SK-N-SH (cell line): Measurements from ENCODE around the gene PTTG1IP2. TPM values are rescaled to one million over a fixed set of nuclear protein-coding genes. Genes with fewer than 3 reads are reported as not detected.

Source experiments
- CTCF ChIA-PET: fragments of 300-600, 350-600 bp; formaldehyde crosslinking; extraction: SDS; loops from one replicate; lab custom pipeline; 2021; lab: Yijun Ruan, JAX
- POLR2A ChIA-PET: fragments of 350-600 bp; sonication (Branson Sonifier 250); formaldehyde crosslinking; extraction: SDS; loops from one replicate; lab custom pipeline; 2020; ENCODE audit warnings: antibody characterized with exemption, inconsistent platforms; lab: Yijun Ruan, JAX
- DNase-seq: peaks from one replicate; pipeline ENCODE4 v3.0.0; 2012
- H2AFZ ChIP-seq: fragments of 200-600 bp; sonication (generic); 2 replicates; pipeline ENCODE4 v1.8.1; 2016; ENCODE audit warnings: antibody characterized with exemption, mild to moderate bottlenecking, low read depth
- H3F3A ChIP-seq: fragments of 200-600 bp; sonication (generic); replicated peaks from 2 replicates; pipeline ENCODE3; 2016; ENCODE audit warnings: antibody characterized with exemption, mild to moderate bottlenecking; ENCODE audit not compliant: insufficient read depth
- H3K27ac ChIP-seq, 2 experiments: fragments of 200-500 bp in 1 of 2; fragments of 200-600 bp in 1 of 2; sonication (Bioruptor generic) in 1 of 2; sonication (generic), shearing (Covaris generic) in 1 of 2; 2 replicates each; pipeline versions ENCODE4 v1.5.1 to v1.6.1; 2014 to 2016; ENCODE audit warnings: low read depth in 2 of 2, inconsistent platforms in 1 of 2, low read length in 1 of 2, mild to moderate bottlenecking in 1 of 2, mixed read lengths in 1 of 2
- H3K27me3 ChIP-seq: fragments of 200-600 bp; sonication (generic), shearing (Covaris generic); 2 replicates; pipeline ENCODE4 v1.6.1; 2016; ENCODE audit warnings: mixed run types; ENCODE audit not compliant: insufficient read depth
- H3K36me3 ChIP-seq, 2 experiments: fragments of 200-500 bp in 1 of 2; fragments of 200-600 bp in 1 of 2; sonication (Bioruptor generic) in 1 of 2; sonication (generic) in 1 of 2; replicated peaks in 1 of 2; 2 replicates each; pipeline versions ENCODE3 to v1.5.1; 2014 to 2016; ENCODE audit warnings: low read length in 1 of 2, mild to moderate bottlenecking in 1 of 2; ENCODE audit not compliant: insufficient read depth in 2 of 2, control insufficient read depth in 1 of 2
- H3K4me1 ChIP-seq, 2 experiments: fragments of 200-500 bp in 1 of 2; fragments of 200-600 bp in 1 of 2; sonication (Bioruptor generic) in 1 of 2; sonication (generic), shearing (Covaris generic) in 1 of 2; 2 replicates each; pipeline versions ENCODE4 v1.5.1 to v1.6.1; 2014 to 2016; ENCODE audit warnings: low read depth in 1 of 2, low read length in 1 of 2, mixed run types in 1 of 2; ENCODE audit not compliant: insufficient read depth in 2 of 2, control insufficient read depth in 1 of 2
- H3K4me2 ChIP-seq: fragments of 200-600 bp; sonication (generic), shearing (Covaris generic); 2 replicates; pipeline ENCODE4 v1.6.1; 2017; ENCODE audit warnings: mixed run types
- H3K4me3 ChIP-seq, 2 experiments: fragments of 200-500 bp in 1 of 2; fragments of 200-600 bp in 1 of 2; sonication (Bioruptor generic) in 1 of 2; sonication (generic), shearing (Covaris generic) in 1 of 2; 2 replicates each; pipeline versions ENCODE4 v1.5.1 to v1.8.1; 2014 to 2016; ENCODE audit warnings: low read depth in 2 of 2, inconsistent platforms in 1 of 2, low read length in 1 of 2, mild to moderate bottlenecking in 1 of 2, mixed read lengths in 1 of 2, moderate library complexity in 1 of 2
- H3K79me2 ChIP-seq: fragments of 200-600 bp; sonication (generic); 2 replicates; pipeline ENCODE4 v1.8.1; 2017; ENCODE audit warnings: mild to moderate bottlenecking; ENCODE audit not compliant: insufficient read depth
- H3K9ac ChIP-seq: fragments of 200-600 bp; sonication (generic); 2 replicates; pipeline ENCODE4 v1.6.1; 2017; ENCODE audit warnings: mixed run types
- H3K9me2 ChIP-seq: fragments of 200-600 bp; sonication (generic); 2 replicates; pipeline ENCODE4 v1.6.1; 2017; ENCODE audit warnings: mixed run types
- H3K9me3 ChIP-seq: fragments of 200-600 bp; sonication (generic); 2 replicates; pipeline ENCODE4 v1.6.1; 2017; ENCODE audit warnings: mixed run types, mild to moderate bottlenecking, moderate library complexity
- H4K20me1 ChIP-seq: fragments of 200-600 bp; sonication (generic); 2 replicates; pipeline ENCODE4 v1.6.1; 2017; ENCODE audit warnings: mild to moderate bottlenecking, mixed run types; ENCODE audit not compliant: insufficient read depth
- CHD2 ChIP-seq: fragments of 150-350 bp; IDR thresholded peaks from 2 replicates; pipeline ENCODE4 v1.6.1; 2018; ENCODE audit warnings: low read length; ENCODE audit not compliant: partially characterized antibody
- EP300 ChIP-seq, 2 experiments: IDR thresholded peaks; 2 replicates each; pipeline versions ENCODE4 v1.4.0 to v1.6.1; 2012; ENCODE audit warnings: borderline replicate concordance in 1 of 2, low read depth in 1 of 2, low read length in 1 of 2
- GATA2 ChIP-seq: sonication (generic); formaldehyde crosslinking; IDR thresholded peaks from 2 replicates; pipeline ENCODE4 v1.5.0; 2020; ENCODE audit warnings: mild to moderate bottlenecking, missing genetic modification reagents
- TCF12 ChIP-seq: IDR thresholded peaks from 2 replicates; pipeline ENCODE4 v1.4.0; 2012
- YY1 ChIP-seq: IDR thresholded peaks from 2 replicates; pipeline ENCODE4 v1.4.0; 2012; ENCODE audit warnings: low read depth, mild to moderate bottlenecking
- WGBS: methylation state at CpG from one replicate; pipeline ENCODE4 v1.1.6; 2017; ENCODE audit warnings: low lambda C conversion rate; 5-methylcytosine and 5-hydroxymethylcytosine counted together
- polyA plus RNA-seq, 3 experiments: library from polyadenylated mRNA; depleted of rRNA; stranded (reverse); fragments of >200 nt; gene quantifications; 2 replicates each; pipeline ENCODE4 v1.2.3, GENCODE V29; 2012
- TF ChIP-seq, protein P1 (sequence below): fragments of 150-350 bp; IDR thresholded peaks from 2 replicates; pipeline ENCODE4 v1.6.1; 2016; ENCODE audit warnings: mild to moderate bottlenecking, low read depth, low read length
- TF ChIP-seq, protein P2 (sequence below): IDR thresholded peaks from 2 replicates; pipeline ENCODE4; 2012
- TF ChIP-seq, protein P3 (sequence below): fragments of 200-600 bp; sonication (generic); IDR thresholded peaks from 2 replicates; pipeline ENCODE4 v1.6.1; 2017; ENCODE audit warnings: antibody characterized with exemption, mild to moderate bottlenecking, moderate library complexity
- TF ChIP-seq, protein P4 (sequence below): IDR thresholded peaks from 2 replicates; pipeline ENCODE4 v1.6.1; 2012; ENCODE audit warnings: mild to moderate bottlenecking, low read depth, low read length, moderate library complexity
- TF ChIP-seq, protein P5 (sequence below): IDR thresholded peaks from 2 replicates; pipeline ENCODE4 v1.4.0; 2012; ENCODE audit warnings: low read depth, borderline replicate concordance
- TF ChIP-seq, protein P6 (sequence below): fragments of 150-350 bp; IDR thresholded peaks from 2 replicates; pipeline ENCODE4 v1.6.1; 2017; ENCODE audit warnings: antibody characterized with exemption, low read length, low read depth, borderline replicate concordance

Gene PTTG1IP2
- polyA plus RNA-seq, 1 of the 3 experiments (the other 2 are of a cell fraction) = not detected

DNA sequence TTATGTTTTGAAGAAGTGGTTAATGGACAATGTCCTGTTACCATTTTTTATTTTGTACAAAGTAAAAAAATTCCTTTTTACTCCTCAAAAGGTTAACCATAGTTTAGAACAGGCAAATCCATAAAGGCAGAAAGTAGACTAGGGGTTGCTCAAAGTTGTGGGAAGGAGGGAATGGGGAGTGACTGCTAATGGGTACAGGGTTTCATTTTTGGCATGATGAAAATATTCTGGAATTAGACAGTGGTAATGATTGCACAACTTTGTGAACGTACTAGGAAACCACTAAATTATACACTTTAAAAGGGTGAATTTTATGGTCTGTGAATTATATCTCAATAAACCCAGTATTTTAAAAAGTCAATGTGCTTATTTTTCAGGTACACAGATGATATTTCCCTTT is 91.3 kb downstream of the PTTG1IP2 start:
- no peak overlapping the region for H3K9ac ChIP-seq
- no peaks in the 10 kb centered on the region for H3F3A ChIP-seq
- H2AFZ ChIP-seq = no peak overlapping the region
- CTCF ChIA-PET = interaction anchor here (1.4 kb wide), 1 partner anchor 473 kb away, joined by 3 read pairs; no protein-coding TSS in a partner anchor
- no peaks in the 10 kb centered on the region for H3K9me3 ChIP-seq
- no peak overlapping the region for H3K4me3 ChIP-seq
- H4K20me1 ChIP-seq = no peaks in the 10 kb centered on the region
- H3K9me2 ChIP-seq = no peaks in the 10 kb centered on the region
- no peaks in the 10 kb centered on the region for H3K4me1 ChIP-seq
- no peaks in the 10 kb centered on the region for H3K79me2 ChIP-seq
- H3K4me2 ChIP-seq = no peak overlapping the region
- no peak for DNase-seq
- TF ChIP-seq CHD2 = no peak
- no peak for TF ChIP-seq YY1
- TF ChIP-seq, protein P1, sequence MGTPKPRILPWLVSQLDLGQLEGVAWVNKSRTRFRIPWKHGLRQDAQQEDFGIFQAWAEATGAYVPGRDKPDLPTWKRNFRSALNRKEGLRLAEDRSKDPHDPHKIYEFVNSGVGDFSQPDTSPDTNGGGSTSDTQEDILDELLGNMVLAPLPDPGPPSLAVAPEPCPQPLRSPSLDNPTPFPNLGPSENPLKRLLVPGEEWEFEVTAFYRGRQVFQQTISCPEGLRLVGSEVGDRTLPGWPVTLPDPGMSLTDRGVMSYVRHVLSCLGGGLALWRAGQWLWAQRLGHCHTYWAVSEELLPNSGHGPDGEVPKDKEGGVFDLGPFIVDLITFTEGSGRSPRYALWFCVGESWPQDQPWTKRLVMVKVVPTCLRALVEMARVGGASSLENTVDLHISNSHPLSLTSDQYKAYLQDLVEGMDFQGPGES = no peak
- TF ChIP-seq, protein P2, sequence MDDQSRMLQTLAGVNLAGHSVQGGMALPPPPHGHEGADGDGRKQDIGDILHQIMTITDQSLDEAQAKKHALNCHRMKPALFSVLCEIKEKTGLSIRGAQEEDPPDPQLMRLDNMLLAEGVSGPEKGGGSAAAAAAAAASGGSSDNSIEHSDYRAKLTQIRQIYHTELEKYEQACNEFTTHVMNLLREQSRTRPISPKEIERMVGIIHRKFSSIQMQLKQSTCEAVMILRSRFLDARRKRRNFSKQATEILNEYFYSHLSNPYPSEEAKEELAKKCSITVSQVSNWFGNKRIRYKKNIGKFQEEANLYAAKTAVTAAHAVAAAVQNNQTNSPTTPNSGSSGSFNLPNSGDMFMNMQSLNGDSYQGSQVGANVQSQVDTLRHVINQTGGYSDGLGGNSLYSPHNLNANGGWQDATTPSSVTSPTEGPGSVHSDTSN = no peak
- TF ChIP-seq, protein P3, sequence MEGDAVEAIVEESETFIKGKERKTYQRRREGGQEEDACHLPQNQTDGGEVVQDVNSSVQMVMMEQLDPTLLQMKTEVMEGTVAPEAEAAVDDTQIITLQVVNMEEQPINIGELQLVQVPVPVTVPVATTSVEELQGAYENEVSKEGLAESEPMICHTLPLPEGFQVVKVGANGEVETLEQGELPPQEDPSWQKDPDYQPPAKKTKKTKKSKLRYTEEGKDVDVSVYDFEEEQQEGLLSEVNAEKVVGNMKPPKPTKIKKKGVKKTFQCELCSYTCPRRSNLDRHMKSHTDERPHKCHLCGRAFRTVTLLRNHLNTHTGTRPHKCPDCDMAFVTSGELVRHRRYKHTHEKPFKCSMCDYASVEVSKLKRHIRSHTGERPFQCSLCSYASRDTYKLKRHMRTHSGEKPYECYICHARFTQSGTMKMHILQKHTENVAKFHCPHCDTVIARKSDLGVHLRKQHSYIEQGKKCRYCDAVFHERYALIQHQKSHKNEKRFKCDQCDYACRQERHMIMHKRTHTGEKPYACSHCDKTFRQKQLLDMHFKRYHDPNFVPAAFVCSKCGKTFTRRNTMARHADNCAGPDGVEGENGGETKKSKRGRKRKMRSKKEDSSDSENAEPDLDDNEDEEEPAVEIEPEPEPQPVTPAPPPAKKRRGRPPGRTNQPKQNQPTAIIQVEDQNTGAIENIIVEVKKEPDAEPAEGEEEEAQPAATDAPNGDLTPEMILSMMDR = no peak
- TF ChIP-seq, protein P4, sequence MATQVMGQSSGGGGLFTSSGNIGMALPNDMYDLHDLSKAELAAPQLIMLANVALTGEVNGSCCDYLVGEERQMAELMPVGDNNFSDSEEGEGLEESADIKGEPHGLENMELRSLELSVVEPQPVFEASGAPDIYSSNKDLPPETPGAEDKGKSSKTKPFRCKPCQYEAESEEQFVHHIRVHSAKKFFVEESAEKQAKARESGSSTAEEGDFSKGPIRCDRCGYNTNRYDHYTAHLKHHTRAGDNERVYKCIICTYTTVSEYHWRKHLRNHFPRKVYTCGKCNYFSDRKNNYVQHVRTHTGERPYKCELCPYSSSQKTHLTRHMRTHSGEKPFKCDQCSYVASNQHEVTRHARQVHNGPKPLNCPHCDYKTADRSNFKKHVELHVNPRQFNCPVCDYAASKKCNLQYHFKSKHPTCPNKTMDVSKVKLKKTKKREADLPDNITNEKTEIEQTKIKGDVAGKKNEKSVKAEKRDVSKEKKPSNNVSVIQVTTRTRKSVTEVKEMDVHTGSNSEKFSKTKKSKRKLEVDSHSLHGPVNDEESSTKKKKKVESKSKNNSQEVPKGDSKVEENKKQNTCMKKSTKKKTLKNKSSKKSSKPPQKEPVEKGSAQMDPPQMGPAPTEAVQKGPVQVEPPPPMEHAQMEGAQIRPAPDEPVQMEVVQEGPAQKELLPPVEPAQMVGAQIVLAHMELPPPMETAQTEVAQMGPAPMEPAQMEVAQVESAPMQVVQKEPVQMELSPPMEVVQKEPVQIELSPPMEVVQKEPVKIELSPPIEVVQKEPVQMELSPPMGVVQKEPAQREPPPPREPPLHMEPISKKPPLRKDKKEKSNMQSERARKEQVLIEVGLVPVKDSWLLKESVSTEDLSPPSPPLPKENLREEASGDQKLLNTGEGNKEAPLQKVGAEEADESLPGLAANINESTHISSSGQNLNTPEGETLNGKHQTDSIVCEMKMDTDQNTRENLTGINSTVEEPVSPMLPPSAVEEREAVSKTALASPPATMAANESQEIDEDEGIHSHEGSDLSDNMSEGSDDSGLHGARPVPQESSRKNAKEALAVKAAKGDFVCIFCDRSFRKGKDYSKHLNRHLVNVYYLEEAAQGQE = no peak
- no peak for TF ChIP-seq EP300 (IDR thresholded peaks at IDR 0.05; ENCODE audit: borderline replicate concordance in 1 of 2, low read depth in 1 of 2, low read length in 1 of 2)
- no peak for TF ChIP-seq GATA2 (CRISPR knock-in tag)
- TF ChIP-seq, protein P5, sequence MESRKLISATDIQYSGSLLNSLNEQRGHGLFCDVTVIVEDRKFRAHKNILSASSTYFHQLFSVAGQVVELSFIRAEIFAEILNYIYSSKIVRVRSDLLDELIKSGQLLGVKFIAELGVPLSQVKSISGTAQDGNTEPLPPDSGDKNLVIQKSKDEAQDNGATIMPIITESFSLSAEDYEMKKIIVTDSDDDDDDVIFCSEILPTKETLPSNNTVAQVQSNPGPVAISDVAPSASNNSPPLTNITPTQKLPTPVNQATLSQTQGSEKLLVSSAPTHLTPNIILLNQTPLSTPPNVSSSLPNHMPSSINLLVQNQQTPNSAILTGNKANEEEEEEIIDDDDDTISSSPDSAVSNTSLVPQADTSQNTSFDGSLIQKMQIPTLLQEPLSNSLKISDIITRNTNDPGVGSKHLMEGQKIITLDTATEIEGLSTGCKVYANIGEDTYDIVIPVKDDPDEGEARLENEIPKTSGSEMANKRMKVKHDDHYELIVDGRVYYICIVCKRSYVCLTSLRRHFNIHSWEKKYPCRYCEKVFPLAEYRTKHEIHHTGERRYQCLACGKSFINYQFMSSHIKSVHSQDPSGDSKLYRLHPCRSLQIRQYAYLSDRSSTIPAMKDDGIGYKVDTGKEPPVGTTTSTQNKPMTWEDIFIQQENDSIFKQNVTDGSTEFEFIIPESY = no peak
- TF ChIP-seq, protein P6, sequence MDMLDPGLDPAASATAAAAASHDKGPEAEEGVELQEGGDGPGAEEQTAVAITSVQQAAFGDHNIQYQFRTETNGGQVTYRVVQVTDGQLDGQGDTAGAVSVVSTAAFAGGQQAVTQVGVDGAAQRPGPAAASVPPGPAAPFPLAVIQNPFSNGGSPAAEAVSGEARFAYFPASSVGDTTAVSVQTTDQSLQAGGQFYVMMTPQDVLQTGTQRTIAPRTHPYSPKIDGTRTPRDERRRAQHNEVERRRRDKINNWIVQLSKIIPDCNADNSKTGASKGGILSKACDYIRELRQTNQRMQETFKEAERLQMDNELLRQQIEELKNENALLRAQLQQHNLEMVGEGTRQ = no peak
- no peak for TF ChIP-seq TCF12
- TF ChIP-seq, all 33 proteins: peak for 0
- Histone ChIP-seq H3K27ac (no peak overlapping the region), H3K36me3 (no peaks in the 10 kb centered on the region), H3K27me3 (no peaks in the 10 kb centered on the region)
- WGBS = 71% methylated on average over 1 of the region's 1 CpG
- POLR2A ChIA-PET = no interaction called here

Other genes starting within 250 kb of the PTTG1IP2 start
- gene CFAP69, start 224.5 kb upstream of the PTTG1IP2 start, polyA plus RNA-seq (2012; rRNA removed) = 2.3 and 2.8 TPM in 2 replicates
- 0.02 and 0.03 TPM in 2 replicates for gene FAM237B, start 148.3 kb upstream of the PTTG1IP2 start, polyA plus RNA-seq (2012; rRNA removed)
- 8.5 and 10.9 TPM in 2 replicates for gene GTPBP10, start 122.9 kb upstream of the PTTG1IP2 start, polyA plus RNA-seq (2012; rRNA removed)
- gene CLDN12, start 66.2 kb upstream of the PTTG1IP2 start, polyA plus RNA-seq (2012; rRNA removed) = 65.7 and 90.3 TPM in 2 replicates
- 13.9 and 15.6 TPM in 2 replicates for gene CDK14, start 126.7 kb downstream of the PTTG1IP2 start, polyA plus RNA-seq (2012; rRNA removed)